Retina (tissue), 1 donor: Measurements from ENCODE around the gene IFI6.
"Not testable (repeated sequence)": the region's sequence is repeated elsewhere in the genome, so short reads cannot be mapped to it uniquely, and the experiment has no call there.

ENCODE experiments used
- DNase-seq: peaks from one replicate; pipeline ENCODE4 v3.0.0-alpha.2; 2016

IFI6 gene

DNA sequence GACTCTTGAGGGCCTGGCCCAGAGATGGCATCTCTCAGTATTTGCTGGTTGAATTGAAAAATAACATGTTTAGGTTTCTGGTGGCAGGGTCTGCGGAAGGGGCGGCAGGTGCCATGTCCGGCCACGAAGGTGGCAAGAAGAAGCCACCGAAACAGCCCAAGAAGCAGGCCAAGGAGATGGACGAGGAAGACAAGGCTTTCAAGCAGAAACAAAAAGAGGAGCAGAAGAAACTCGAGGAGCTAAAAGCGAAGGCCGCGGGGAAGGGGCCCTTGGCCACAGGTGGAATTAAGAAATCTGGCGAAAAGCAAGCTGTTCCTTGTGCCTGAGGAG, 22.7 kb downstream of the IFI6 start:
- DNase-seq: no peak

- no peak for DNase-seq
Observed at GRCh38 chr1:27648602-27649305, 23.2 kb downstream of the IFI6 start.

DNA sequence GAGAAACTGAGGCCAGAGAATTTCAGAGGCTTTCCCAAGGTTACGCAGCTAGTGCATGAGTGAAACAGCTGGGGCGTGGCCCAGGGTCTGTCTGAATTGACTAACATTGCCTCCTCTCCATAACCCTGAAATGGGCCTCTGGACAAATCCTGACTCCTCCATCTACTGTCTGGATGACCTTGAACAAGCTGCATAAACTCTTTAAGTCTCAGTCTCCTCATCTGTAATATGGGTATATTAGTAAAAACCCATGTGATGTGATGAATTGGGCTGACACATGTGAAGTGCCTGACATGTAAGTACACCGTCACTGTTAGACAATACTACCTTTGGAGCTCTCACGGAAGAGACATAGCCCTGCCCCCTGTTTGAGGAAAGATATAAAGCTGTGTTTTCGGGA, 24.7 kb downstream of the IFI6 start:
- DNase-seq: no peak

DNA sequence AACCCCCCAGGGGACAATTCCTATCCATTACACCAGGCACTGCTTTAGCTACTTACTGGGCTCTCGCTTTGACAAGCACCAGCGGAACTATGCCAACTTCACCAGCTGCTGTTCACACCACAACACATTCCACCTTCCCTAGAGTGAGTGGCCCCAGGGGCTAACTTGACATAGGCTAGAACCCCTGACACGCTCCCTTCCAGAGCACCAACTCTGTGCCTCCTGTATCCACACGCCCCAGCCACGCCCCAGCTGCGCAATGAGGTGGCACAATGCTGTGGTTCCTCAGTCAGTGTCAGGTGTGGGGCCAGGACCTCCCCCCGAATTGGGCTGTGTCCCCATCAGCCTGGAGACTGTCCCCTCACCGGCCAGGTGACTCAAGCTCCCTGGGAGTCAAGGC, 25.3 kb downstream of the IFI6 start:
- DNase-seq: no peak

DNA sequence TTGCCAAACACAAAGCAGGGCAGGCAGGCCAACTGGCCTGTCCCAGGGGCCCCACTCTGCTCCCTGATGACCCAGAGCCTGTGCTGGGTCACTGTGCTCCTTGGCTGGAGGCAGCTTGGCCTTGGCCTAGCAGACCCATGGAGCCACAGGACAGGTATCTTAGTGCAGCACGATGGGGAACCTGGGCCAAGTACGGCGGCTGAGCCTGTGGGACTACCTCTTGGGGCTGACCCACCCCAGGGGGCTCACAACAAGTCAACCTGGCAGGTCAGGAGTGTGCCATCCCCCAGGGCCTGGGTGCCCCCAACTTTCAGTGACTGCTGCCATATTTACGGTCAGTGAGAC, 26.9 kb downstream of the IFI6 start:
- no peak for DNase-seq

- no peak for DNase-seq
Observed at GRCh38 chr1:27644369-27645070, 27.5 kb downstream of the IFI6 start.

GRCh38 chr1:27643600-27644368, 28.2 kb downstream of the IFI6 start:
- DNase-seq: peak; percentile 49

- DNase-seq: not testable (repeated sequence)
Observed at GRCh38 chr1:27640514-27640913, 31.5 kb downstream of the IFI6 start.

DNA sequence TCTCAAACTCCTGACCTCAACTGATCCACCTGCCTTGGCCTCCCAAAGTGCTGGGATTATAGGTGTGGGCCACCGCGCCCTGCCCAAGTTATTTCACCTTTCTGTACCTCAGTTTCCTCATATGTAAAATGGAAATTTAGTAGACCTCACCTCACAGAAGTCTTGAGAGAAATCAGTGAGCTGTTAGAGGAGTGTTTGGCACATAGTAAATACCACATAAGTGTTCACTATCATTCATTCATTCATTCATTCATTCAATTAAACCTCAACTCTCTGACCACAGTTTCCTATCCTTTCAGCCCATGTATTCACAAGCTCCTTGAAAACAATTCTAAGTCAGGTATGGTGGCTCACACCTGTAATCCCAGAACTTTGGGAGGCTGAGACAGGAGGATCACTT, 33.2 kb downstream of the IFI6 start:
- no peak for DNase-seq

DNA sequence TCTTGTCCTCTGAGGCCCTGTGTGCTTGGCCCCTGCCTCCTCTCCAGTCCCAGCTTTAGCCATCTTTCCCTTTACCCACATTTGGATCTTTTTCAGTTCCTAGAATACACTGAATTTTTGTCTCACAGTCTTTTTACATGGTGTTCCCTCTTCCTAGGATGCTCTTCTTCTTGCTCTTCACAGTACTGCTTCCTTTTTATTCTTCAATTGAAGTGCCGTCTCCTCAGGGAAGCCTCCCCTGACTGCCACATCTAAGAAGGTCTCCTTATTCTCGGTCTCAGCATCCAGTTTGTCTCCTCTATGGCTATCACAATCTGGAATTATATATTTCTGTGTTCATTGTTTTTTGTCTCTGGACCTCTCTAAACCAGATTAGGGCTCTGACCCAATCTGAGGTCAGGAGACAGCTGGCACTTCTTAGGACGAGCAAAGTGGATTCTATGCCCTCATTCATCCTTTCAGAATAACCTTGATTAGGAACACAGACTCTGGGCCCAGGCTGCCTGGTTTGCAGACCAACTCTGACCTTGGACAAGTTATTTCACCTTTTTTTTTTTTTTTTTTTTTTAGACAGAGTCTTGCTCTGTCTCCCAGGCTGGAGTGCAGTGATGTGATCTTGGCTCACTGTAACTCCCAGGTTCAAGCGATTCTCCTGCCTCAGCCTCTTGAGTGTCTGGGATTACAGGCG, 33.8 kb downstream of the IFI6 start:
- no peak for DNase-seq

- DNase-seq: no peak
Observed at GRCh38 chr1:27635396-27636142, 36.4 kb downstream of the IFI6 start.

DNA sequence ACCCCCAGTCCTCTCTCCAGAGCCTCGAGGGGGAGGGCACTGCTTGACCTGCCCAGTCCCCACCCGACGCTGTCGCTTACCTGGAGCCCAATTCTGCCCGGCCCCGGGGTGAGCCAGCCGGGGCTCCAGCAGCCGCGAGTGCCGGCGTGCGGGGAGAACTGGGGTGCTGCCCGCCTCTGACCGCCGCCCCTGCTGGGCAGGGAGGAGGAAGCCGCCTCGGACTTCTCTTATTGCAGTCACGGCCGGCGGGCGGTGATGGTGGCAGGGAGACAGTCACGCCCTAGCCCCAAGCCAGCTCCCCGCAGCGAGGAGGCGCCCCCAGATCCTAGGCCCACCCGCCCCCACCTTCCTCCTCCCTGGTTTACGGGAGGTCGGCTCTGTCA, 37.0 kb downstream of the IFI6 start, which contains the start of gene FGR:
Gene FGR, minus strand, starts transcription at position 201 of the 383 bp plus-strand sequence. CDS start 11,269 bp downstream, outside the sequence.
- DNase-seq: no peak

DNA sequence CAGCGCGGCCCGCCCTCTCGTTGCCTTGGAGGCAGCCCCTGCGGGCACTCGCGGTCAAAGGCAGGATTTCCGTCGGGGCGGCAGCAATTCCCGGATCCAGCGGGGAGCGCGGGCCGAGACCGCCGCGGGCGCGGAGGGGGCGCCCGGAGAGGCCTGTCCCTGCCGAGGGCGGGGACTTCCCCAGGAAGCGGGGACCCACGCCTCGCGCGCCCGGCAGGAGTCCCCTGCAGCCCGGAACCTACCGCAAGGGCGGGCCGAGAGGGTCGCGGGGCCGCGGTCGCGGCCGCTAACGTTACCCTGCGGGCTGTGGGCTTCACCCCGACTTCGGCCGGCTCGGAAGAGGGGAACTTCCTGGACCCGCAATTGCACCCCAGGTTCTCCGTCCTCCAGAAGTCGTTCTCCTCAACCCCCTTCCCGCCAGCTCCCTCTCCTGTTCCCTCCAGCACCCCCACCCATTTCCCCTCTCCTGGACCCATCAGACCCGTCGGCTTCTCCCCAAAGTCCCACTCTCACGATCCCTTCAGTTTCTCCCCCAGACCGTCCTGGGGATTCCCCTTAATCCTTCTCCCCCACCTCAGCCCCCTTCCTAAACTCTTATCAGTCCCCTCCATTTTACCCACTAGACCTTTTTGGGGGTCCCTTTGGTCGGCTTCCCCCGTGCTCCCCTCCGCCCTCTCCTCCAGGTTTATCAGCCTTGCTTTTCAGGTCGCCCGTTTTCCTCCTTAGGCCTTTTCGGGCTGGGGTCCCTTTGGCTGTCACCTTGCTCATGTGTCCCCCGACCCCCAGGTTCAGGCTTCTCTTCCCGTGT, 37.6 kb downstream of the IFI6 start:
- DNase-seq: peak; percentile 65

- no peak for DNase-seq
Observed at GRCh38 chr1:27633640-27634176, 38.3 kb downstream of the IFI6 start.

DNA sequence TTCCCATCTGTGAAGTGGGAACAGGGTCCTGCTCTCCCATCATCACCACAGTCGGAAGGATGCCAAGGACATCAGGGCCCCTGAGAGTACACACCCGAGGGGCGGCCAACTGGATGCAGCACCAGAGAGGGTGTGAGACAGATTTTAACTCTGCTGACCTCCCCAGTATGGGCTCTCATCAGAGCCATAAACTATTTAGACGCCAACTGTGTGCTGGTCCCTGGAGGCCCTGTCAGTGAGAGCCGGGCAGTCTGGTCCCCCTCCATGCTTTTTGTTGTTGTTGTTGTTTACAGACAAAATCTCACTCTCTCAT, 38.7 kb downstream of the IFI6 start:
- no peak for DNase-seq

GRCh38 chr1:27632387-27633297, 39.4 kb downstream of the IFI6 start:
- DNase-seq: no peak

- DNase-seq: no peak
Observed at GRCh38 chr1:27630859-27631491, 41.0 kb downstream of the IFI6 start.

DNA sequence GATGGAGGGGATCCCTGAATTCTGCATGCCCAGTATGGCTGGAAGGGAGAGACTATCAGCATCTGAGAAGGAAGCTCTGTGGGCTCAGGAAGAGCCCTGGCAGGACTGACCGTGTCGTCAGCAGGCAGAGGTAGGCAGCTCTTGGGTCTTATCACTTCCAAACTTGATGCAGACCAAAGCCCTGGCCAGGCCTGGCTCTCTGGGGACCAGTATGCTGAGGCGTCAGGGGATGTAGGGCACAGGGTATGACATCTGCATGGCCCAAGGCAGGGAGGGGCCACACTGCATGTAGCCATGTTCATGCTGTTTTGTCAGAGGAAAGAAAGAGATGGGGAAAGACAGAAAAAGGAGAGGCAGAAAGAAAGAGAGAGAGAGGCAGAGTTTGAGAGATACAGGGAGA, 43.3 kb downstream of the IFI6 start:
- no peak for DNase-seq

- DNase-seq: not testable (repeated sequence)
Observed at GRCh38 chr1:27627733-27628132, 44.3 kb downstream of the IFI6 start.

DNA sequence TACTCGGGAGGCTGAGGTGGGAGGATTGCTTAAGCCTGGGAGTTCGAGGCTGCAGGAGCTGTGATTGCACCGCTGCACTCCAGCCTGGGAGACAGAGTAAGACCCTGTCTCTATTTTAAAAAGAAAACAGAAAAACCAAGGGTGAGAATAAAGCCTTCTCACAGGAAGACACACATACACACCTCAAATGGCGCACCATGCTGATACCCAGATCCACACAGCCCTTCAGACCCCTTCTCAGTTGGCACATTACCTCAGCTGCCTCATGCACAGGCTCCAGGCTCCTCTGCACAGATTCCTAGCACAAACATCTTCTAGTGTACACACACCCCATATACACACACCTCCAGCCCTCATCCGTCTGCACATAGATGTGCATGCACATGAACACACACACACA, 44.9 kb downstream of the IFI6 start:
- no peak for DNase-seq
